Activated CD8-positive, alpha-beta memory T cell treated with anti-CD3 and anti-CD28 coated beads for 1 hour (primary cell): ENCODE measurements around the gene ELOVL2.
"Not testable (repeated sequence)": the region's sequence is repeated elsewhere in the genome, so short reads cannot be mapped to it uniquely, and the experiment has no call there.

ENCODE experiments used
- DNase-seq, 2 donors: peaks; one replicate each; pipeline ENCODE4 v3.0.0-alpha.2; 2020; ENCODE audit warnings: low read depth in 1 of 2; ENCODE audit errors: extremely low read depth in 1 of 2

The ELOVL2 gene

GRCh38 chr6:11025130-11025529 lies 19.0 kb downstream of the ELOVL2 start:
- no peak for DNase-seq

- DNase-seq: no peak
These were observed 21.1 kb downstream of the ELOVL2 start for GRCh38 chr6:11023032-11023431.

GRCh38 chr6:11021714-11022113 lies 22.4 kb downstream of the ELOVL2 start:
- no peak for DNase-seq

GRCh38 chr6:11021003-11021402 lies 23.1 kb downstream of the ELOVL2 start:
- no peak for DNase-seq

DNA sequence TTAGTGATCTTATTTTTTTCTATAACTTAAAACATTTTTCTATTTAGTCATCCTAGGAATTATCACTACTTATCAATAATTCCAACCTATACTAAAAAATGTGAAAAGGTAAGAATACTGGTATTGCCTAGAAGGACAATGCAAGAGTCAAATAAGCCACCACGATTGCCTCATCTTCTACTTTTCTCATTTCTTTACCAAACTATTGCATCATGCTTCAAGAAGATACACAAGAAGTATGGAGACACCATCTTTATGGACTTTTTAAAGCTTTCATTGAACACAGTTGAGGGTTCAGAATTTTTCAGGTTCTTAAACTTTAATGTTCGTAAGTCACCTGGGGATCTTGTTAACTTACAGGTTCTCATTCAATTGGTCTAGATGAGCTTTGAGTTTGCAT lies 25.9 kb downstream of the ELOVL2 start:
- no peak for DNase-seq

DNA sequence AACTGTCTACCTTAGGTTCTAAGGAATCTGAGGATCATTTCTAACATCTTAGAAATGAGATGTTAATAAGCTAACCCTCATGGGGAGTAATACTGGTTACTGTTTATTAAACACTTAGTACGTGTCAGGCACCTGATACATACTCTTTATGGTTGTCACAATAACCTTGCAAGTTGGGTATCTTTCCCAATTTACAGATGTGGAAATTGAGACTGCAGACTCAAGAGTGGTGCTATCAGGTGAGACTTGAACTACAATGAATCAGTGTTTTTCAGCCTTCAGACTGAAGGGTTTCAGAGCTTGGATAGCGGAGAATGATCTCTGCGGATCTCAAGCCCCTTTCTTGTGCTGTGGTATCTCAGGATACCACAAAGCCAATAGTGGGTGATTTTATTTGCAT lies 27.0 kb downstream of the ELOVL2 start:
- no peak for DNase-seq

- DNase-seq: no peak
These were observed 27.7 kb downstream of the ELOVL2 start for GRCh38 chr6:11016452-11016851.

GRCh38 chr6:11015102-11015501 lies 29.0 kb downstream of the ELOVL2 start:
- DNase-seq: no peak

- DNase-seq: no peak
These were observed 30.4 kb downstream of the ELOVL2 start for GRCh38 chr6:11013721-11014070.

- DNase-seq: no peak
These were observed 31.0 kb downstream of the ELOVL2 start for GRCh38 chr6:11012976-11013720.

DNA sequence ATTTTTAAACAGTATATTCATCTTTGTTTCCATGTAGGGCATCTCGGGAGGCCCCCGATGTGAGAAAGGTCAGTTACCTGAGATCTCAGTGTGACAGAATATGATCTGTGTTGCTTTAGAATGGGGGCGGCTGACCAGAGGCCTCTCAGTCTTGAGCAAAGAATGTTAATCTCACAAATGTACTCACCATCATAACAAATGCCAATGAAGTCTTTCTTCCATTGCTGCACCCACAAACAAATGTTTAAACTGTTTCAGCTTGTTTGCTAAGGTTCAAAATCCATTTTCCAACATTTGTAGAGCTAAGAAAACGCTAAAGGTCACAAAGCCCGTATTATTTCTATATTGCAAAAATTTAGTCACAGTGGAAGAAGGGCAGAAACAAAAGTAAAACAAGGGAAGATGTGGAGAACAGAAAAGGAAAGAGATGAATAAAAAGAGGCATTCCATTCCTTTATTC lies 31.8 kb downstream of the ELOVL2 start:
- DNase-seq: no peak

- DNase-seq: no peak
These were observed 32.3 kb downstream of the ELOVL2 start for GRCh38 chr6:11011787-11012234.

- no peak for DNase-seq
These were observed 34.8 kb downstream of the ELOVL2 start for GRCh38 chr6:11009353-11009752.

GRCh38 chr6:11008821-11009220 lies 35.3 kb downstream of the ELOVL2 start:
- DNase-seq: no peak

- DNase-seq: no peak
These were observed 36.1 kb downstream of the ELOVL2 start for GRCh38 chr6:11007715-11008608.

DNA sequence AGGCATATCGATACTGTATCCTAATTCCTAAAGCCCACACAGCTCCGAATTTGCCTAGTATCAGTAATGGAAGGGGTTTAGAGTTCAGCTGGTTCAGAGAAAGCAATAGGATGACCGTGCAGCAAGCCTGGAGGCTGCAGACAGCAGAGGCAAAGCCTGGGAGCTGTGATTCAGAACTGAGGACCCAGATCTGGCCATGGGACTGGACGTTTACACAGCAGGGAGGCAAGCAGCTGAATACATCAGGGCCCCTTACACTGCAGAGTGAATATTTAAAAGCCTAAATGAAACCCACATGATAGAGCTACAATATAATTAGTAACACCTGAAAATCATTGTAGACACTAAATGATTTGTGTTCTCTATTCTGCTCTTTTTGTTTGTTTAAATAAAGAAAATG lies 38.0 kb downstream of the ELOVL2 start:
- DNase-seq: no peak

DNA sequence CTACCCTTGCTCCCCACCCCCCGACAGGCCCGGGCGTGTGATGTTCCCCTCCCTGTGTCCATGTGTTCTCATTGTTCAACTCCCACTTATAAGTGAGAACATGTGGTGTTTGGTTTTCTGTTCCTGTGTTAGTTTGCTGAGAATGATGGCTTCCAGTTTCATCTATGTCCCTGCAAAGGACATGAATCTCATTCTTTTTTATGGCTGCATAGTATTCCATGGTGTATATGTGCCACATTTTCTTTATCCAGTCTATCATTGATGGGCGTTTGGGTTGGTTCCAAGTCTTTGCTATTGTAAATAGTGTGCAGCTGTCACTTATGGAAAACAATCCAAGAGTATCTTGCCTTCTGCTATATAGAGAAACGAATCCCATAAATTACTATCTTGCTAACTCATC lies 40.8 kb downstream of the ELOVL2 start:
- DNase-seq: not testable (repeated sequence)

- DNase-seq: no peak
These were observed 41.9 kb downstream of the ELOVL2 start for GRCh38 chr6:11002176-11002575.

DNA sequence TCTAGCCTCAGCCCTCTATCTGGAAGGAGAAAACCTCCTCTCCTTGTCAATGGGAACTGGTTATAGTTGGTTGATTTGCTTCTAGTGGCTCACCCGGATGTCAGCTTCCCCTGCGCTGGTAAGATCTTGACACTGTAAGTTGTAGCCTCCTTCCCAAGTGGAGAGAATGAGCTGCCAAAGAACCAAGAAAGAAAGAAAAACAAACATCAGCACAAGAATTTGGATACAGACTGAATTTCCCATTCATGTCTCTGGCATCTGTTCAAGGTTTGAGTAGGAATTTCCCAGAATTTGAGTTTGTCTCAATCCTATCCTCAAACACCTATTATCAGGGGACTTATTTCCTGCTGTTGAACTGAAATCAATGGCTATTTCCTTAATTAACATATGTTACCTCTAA lies 44.1 kb downstream of the ELOVL2 start:
- no peak for DNase-seq

DNA sequence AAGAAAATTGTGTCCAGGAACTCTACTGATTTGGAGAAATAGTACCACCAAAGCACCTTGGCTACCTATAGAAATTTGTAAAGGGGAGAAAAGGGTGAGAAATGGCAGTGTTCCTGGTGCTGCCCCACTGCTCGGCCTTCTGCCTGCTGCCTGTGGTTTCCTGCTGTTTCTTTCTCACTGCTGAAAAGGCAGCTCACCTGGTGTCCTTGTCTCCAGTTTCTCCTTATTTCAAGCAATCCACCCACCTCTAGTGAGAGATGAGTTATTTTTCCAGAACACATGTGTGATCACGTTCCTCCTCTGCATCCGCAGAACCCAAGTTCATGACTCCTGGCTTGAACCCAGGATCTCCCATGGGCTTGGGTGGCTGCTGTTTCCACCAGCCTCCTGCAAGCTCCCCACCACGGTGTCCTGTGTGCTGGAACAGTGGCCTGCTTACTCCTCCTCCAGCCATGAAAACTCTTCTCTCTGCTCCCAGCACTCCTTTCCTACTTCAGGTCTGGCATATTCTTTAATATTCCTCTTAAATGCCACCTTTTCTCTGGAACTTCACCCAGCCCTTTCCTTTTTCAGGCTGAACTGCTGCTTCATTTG lies 48.9 kb downstream of the ELOVL2 start:
- no peak for DNase-seq

- DNase-seq: no peak
These were observed 50.2 kb downstream of the ELOVL2 start for GRCh38 chr6:10993896-10994295.

DNA sequence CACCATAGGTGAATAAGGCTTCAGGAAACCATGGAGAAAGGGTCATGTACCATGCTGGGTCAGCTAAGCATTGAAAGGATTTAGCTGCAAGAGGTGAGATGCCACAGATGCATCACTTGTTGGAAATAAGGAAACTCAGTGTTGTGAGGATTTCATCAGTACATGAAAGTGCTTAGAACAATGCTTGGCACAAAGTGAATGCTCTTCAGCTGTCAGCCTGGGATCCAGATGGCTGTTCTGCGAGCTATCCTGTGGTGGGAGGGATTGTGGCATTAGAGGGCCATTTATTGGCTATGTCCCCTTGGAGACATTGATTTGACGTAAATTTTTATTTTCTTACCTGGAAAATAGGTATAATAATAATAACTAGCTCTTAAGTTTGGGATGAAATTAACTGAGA lies 53.0 kb downstream of the ELOVL2 start:
- no peak for DNase-seq
